IgD-negative memory B cell (primary cell): Measurements from ENCODE around the gene NCKIPSD. TPM values are rescaled to one million over a fixed set of nuclear protein-coding genes. Genes with fewer than 3 reads are reported as not detected.
A peak's percentile ranks its signal among the peaks of the same experiment; 100 is the strongest.

Experiments used
- H3K27ac Mint-ChIP-seq, 3 donors: one replicate each; pipeline ENCODE4 v1.8.0; 2020 to 2022; ENCODE audit warnings: mild to moderate bottlenecking in 3 of 3, mixed read lengths in 3 of 3, moderate library complexity in 1 of 3
- H3K27me3 Mint-ChIP-seq: one replicate; pipeline ENCODE4 v1.8.0; 2021; ENCODE audit warnings: mixed read lengths
- H3K36me3 Mint-ChIP-seq: one replicate; pipeline ENCODE4 v1.8.0; 2020; ENCODE audit warnings: mild to moderate bottlenecking, mixed read lengths
- H3K4me1 Mint-ChIP-seq, 3 donors: one replicate each; pipeline ENCODE4 v1.8.0; 2020 to 2022; ENCODE audit warnings: mixed read lengths in 3 of 3, mild to moderate bottlenecking in 1 of 3
- H3K4me3 Mint-ChIP-seq, 4 donors: one replicate each; pipeline ENCODE4 v1.8.0; 2020 to 2022; ENCODE audit warnings: mild to moderate bottlenecking in 4 of 4, mixed read lengths in 4 of 4, moderate library complexity in 3 of 4
- H3K9me3 Mint-ChIP-seq, 3 donors: one replicate each; pipeline ENCODE4 v1.8.0; 2020 to 2021; ENCODE audit warnings: mixed read lengths in 3 of 3, mild to moderate bottlenecking in 1 of 3
- polyA plus RNA-seq: library from polyadenylated mRNA; unstranded; fragments of 300-500 nt; fragmentation: Illumina TruSeq; gene quantifications from one replicate; pipeline ENCODE4 v1.2.3, GENCODE V29; 2021

The NCKIPSD gene
- polyA plus RNA-seq, 1 donor from 2014 or later, result 17.2 TPM

- H3K36me3 Mint-ChIP-seq, result peaks cover 1% of the 10 kb centered on the region
- H3K9me3 Mint-ChIP-seq, result no peaks in the 10 kb centered on the region
- H3K4me3 Mint-ChIP-seq, result no peak overlapping the region
- H3K4me1 Mint-ChIP-seq, result peaks cover 18 to 30% (median 29%) of the 10 kb centered on the region in 3 donors
- H3K27me3 Mint-ChIP-seq, result no peaks in the 10 kb centered on the region
- H3K27ac Mint-ChIP-seq, result peak overlapping the region in 2 of 3 donors; percentile 23 to 73
Observed at GRCh38 chr3:48708481-48708889, 22.8 kb upstream of the NCKIPSD start.

GRCh38 chr3:48707157-48707556 lies 21.4 kb upstream of the NCKIPSD start:
- H3K27me3 Mint-ChIP-seq, result no peaks in the 10 kb centered on the region
- H3K27ac Mint-ChIP-seq, result peak overlapping the region in 1 of 3 donors; percentile 71
- peaks cover 17 to 37% (median 28%) of the 10 kb centered on the region in 3 donors for H3K4me1 Mint-ChIP-seq
- no peaks in the 10 kb centered on the region for H3K9me3 Mint-ChIP-seq
- H3K4me3 Mint-ChIP-seq, result no peak overlapping the region
- H3K36me3 Mint-ChIP-seq, result peaks cover 1% of the 10 kb centered on the region

- Mint-ChIP-seq H3K27ac (peak overlapping the region in 1 of 3 donors; percentile 91), H3K9me3 (no peaks in the 10 kb centered on the region), H3K27me3 (no peaks in the 10 kb centered on the region), H3K4me1 (peaks cover 9 to 20% (median 15%) of the 10 kb centered on the region in 3 donors), H3K4me3 (no peak overlapping the region), H3K36me3 (peaks cover 1% of the 10 kb centered on the region)
Observed at GRCh38 chr3:48702320-48702920, 16.7 kb upstream of the NCKIPSD start.

GRCh38 chr3:48700731-48701405 lies 15.2 kb upstream of the NCKIPSD start:
- peaks cover 5 to 17% (median 15%) of the 10 kb centered on the region in 3 donors for H3K4me1 Mint-ChIP-seq
- no peak overlapping the region for H3K4me3 Mint-ChIP-seq
- no peaks in the 10 kb centered on the region for H3K9me3 Mint-ChIP-seq
- peaks cover 1% of the 10 kb centered on the region for H3K36me3 Mint-ChIP-seq
- no peaks in the 10 kb centered on the region for H3K27me3 Mint-ChIP-seq
- H3K27ac Mint-ChIP-seq, result peak overlapping the region in 1 of 3 donors; percentile 0

- Mint-ChIP-seq H3K27me3 (no peaks in the 10 kb centered on the region), H3K9me3 (no peaks in the 10 kb centered on the region), H3K4me3 (no peak overlapping the region), H3K36me3 (no peaks in the 10 kb centered on the region), H3K4me1 (peaks cover 0 to 14% (median 10%) of the 10 kb centered on the region in 3 donors), H3K27ac (peak overlapping the region in 1 of 3 donors; percentile 59)
Observed at GRCh38 chr3:48698891-48699290, 13.2 kb upstream of the NCKIPSD start.

GRCh38 chr3:48697952-48698351 lies 12.2 kb upstream of the NCKIPSD start:
- no peaks in the 10 kb centered on the region for H3K9me3 Mint-ChIP-seq
- no peak overlapping the region for H3K4me3 Mint-ChIP-seq
- no peak overlapping the region for H3K27ac Mint-ChIP-seq
- peaks cover under 1 to 12% (median 10%) of the 10 kb centered on the region in 3 donors for H3K4me1 Mint-ChIP-seq
- H3K27me3 Mint-ChIP-seq, result no peaks in the 10 kb centered on the region
- H3K36me3 Mint-ChIP-seq, result no peaks in the 10 kb centered on the region

- no peaks in the 10 kb centered on the region for H3K9me3 Mint-ChIP-seq
- H3K4me1 Mint-ChIP-seq, result peaks cover 3 to 6% (median 5%) of the 10 kb centered on the region in 3 donors
- no peaks in the 10 kb centered on the region for H3K27me3 Mint-ChIP-seq
- H3K27ac Mint-ChIP-seq, result peak overlapping the region in 1 of 3 donors; percentile 67
- no peaks in the 10 kb centered on the region for H3K36me3 Mint-ChIP-seq
- H3K4me3 Mint-ChIP-seq, result no peak overlapping the region
Observed at GRCh38 chr3:48696601-48697000, 10.9 kb upstream of the NCKIPSD start.

- Mint-ChIP-seq H3K36me3 (no peaks in the 10 kb centered on the region), H3K27ac (peak overlapping the region in 1 of 3 donors; percentile 67), H3K4me3 (no peak overlapping the region), H3K9me3 (no peaks in the 10 kb centered on the region), H3K4me1 (peaks cover 3 to 6% (median 5%) of the 10 kb centered on the region in 3 donors), H3K27me3 (no peaks in the 10 kb centered on the region)
Observed at GRCh38 chr3:48696156-48696555, 10.4 kb upstream of the NCKIPSD start.

- H3K36me3 Mint-ChIP-seq, result no peaks in the 10 kb centered on the region
- H3K4me3 Mint-ChIP-seq, result peak overlapping the region in 1 of 4 donors; percentile 57
- H3K4me1 Mint-ChIP-seq, result peaks cover 5 to 6% (median 5%) of the 10 kb centered on the region in 3 donors
- H3K9me3 Mint-ChIP-seq, result no peaks in the 10 kb centered on the region
- no peaks in the 10 kb centered on the region for H3K27me3 Mint-ChIP-seq
- no peak overlapping the region for H3K27ac Mint-ChIP-seq
Observed at GRCh38 chr3:48695393-48695753, 9.7 kb upstream of the NCKIPSD start.

GRCh38 chr3:48694610-48695392 lies 9.1 kb upstream of the NCKIPSD start:
- Mint-ChIP-seq H3K9me3 (no peaks in the 10 kb centered on the region), H3K4me3 (no peak overlapping the region), H3K4me1 (peaks cover 0 to 5% (median 3%) of the 10 kb centered on the region in 3 donors), H3K27ac (peak overlapping the region in 1 of 3 donors; percentile 82), H3K27me3 (no peaks in the 10 kb centered on the region), H3K36me3 (no peaks in the 10 kb centered on the region)

- H3K4me1 Mint-ChIP-seq, result peaks cover 0 to 5% (median 3%) of the 10 kb centered on the region in 3 donors
- H3K27me3 Mint-ChIP-seq, result no peaks in the 10 kb centered on the region
- no peaks in the 10 kb centered on the region for H3K9me3 Mint-ChIP-seq
- H3K4me3 Mint-ChIP-seq, result no peak overlapping the region
- H3K36me3 Mint-ChIP-seq, result no peaks in the 10 kb centered on the region
- no peak overlapping the region for H3K27ac Mint-ChIP-seq
Observed at GRCh38 chr3:48693826-48694225, 8.1 kb upstream of the NCKIPSD start.

GRCh38 chr3:48692551-48692950 lies 6.8 kb upstream of the NCKIPSD start:
- Mint-ChIP-seq H3K27me3 (no peaks in the 10 kb centered on the region), H3K36me3 (peaks cover 1% of the 10 kb centered on the region), H3K9me3 (no peaks in the 10 kb centered on the region), H3K4me1 (peaks cover 0 to 5% (median 3%) of the 10 kb centered on the region in 3 donors), H3K4me3 (no peak overlapping the region), H3K27ac (no peak overlapping the region)

- Mint-ChIP-seq H3K4me1 (peaks cover 3 to 14% (median 7%) of the 10 kb centered on the region in 3 donors), H3K4me3 (peak overlapping the region in 1 of 4 donors; percentile 3), H3K27ac (peak overlapping the region in 1 of 3 donors; percentile 47), H3K36me3 (peaks cover 1% of the 10 kb centered on the region), H3K27me3 (no peaks in the 10 kb centered on the region), H3K9me3 (no peaks in the 10 kb centered on the region)
Observed at GRCh38 chr3:48690846-48691458, 5.2 kb upstream of the NCKIPSD start.

GRCh38 chr3:48689384-48689783 lies 3.7 kb upstream of the NCKIPSD start:
- H3K4me1 Mint-ChIP-seq, result peaks cover 3 to 22% (median 13%) of the 10 kb centered on the region in 3 donors
- H3K27ac Mint-ChIP-seq, result no peak overlapping the region
- H3K27me3 Mint-ChIP-seq, result no peaks in the 10 kb centered on the region
- H3K9me3 Mint-ChIP-seq, result no peaks in the 10 kb centered on the region
- H3K4me3 Mint-ChIP-seq, result no peak overlapping the region
- H3K36me3 Mint-ChIP-seq, result peaks cover 1% of the 10 kb centered on the region

- Mint-ChIP-seq H3K27ac (no peak overlapping the region), H3K27me3 (no peaks in the 10 kb centered on the region), H3K4me3 (peak overlapping the region in 1 of 4 donors; percentile 63)
Observed at GRCh38 chr3:48688737-48689075, 3.0 kb upstream of the NCKIPSD start.

More at GRCh38 chr3:48688737-48689075, 3.0 kb upstream of the NCKIPSD start:
- peaks cover 3 to 25% (median 16%) of the 10 kb centered on the region in 3 donors for H3K4me1 Mint-ChIP-seq
- H3K9me3 Mint-ChIP-seq, result no peaks in the 10 kb centered on the region
- H3K36me3 Mint-ChIP-seq, result peaks cover 1% of the 10 kb centered on the region
